ENCODE data around the gene MAML3. TPM values are rescaled to one million over a fixed set of nuclear protein-coding genes. Genes with fewer than 3 reads are reported as not detected.
A peak's percentile ranks its signal among the peaks of the same experiment; 100 is the strongest.

MAML3 gene
- total and polyA plus RNA-seq, 3 experiments from 2014 or later = 0.44 to 0.57 (median 0.52) TPM

- ChIA-PET CTCF (interaction anchor here (0.6 kb wide), 1 partner anchor 14 kb away, joined by 3 read pairs; the partner anchor contains the start of gene MAML3), POLR2A (no interaction called here)
- H3K27ac Mint-ChIP-seq = no peak overlapping the region
- H3K9me3 Mint-ChIP-seq = peaks cover 0 to 2% (median 0%) of the 10 kb centered on the region in 5 donors
- no peak overlapping the region for H3K4me3 Mint-ChIP-seq
- Histone ChIP-seq H3K27ac (ENCODE audit: low read depth, low read length) (no peak overlapping the region), H3K4me3 (ENCODE audit: low read length) (no peak overlapping the region), H3K9me3 (ENCODE audit: low read length) (no peaks in the 10 kb centered on the region), H3K4me1 (ENCODE audit: insufficient read depth, low read length) (no peaks in the 10 kb centered on the region), H3K36me3 (ENCODE audit: insufficient read depth, low read length) (no peaks in the 10 kb centered on the region), H3K27me3 (ENCODE audit: insufficient read depth, low read length, poor library complexity, severe bottlenecking) (no peaks in the 10 kb centered on the region)
- no peak for DNase-seq
- no peaks in the 10 kb centered on the region for H3K4me1 Mint-ChIP-seq
- H3K27me3 Mint-ChIP-seq = peaks cover 11 to 12% of the 10 kb centered on the region in 2 donors
- no peaks in the 10 kb centered on the region for H3K36me3 Mint-ChIP-seq
These were observed 14.5 kb upstream of the MAML3 start for GRCh38 chr4:140168474-140168873.

GRCh38 chr4:140163029-140163810 lies 9.2 kb upstream of the MAML3 start:
- no peaks in the 10 kb centered on the region for H3K4me1 ChIP-seq (ENCODE audit: insufficient read depth, low read length)

GRCh38 chr4:140162596-140162995 lies 8.6 kb upstream of the MAML3 start:
- H3K36me3 ChIP-seq (ENCODE audit: insufficient read depth, low read length) = no peaks in the 10 kb centered on the region
- no peak for DNase-seq
- H3K4me3 ChIP-seq (ENCODE audit: low read length) = no peak overlapping the region
- H3K27ac ChIP-seq (ENCODE audit: low read depth, low read length) = no peak overlapping the region
- ChIA-PET CTCF (interaction anchor here (1.4 kb wide), 1 partner anchor 90 kb away, joined by 3 read pairs; no protein-coding TSS in a partner anchor), POLR2A (no interaction called here)
- Mint-ChIP-seq H3K36me3 (no peaks in the 10 kb centered on the region), H3K27me3 (peaks cover 11 to 12% of the 10 kb centered on the region in 2 donors), H3K4me1 (no peaks in the 10 kb centered on the region), H3K9me3 (peaks cover 0 to 10% (median 5%) of the 10 kb centered on the region in 5 donors), H3K4me3 (no peak overlapping the region), H3K27ac (no peak overlapping the region)
- no peaks in the 10 kb centered on the region for H3K9me3 ChIP-seq (ENCODE audit: low read length)
- no peaks in the 10 kb centered on the region for H3K4me1 ChIP-seq (ENCODE audit: insufficient read depth, low read length)
- no peaks in the 10 kb centered on the region for H3K27me3 ChIP-seq (ENCODE audit: insufficient read depth, low read length, poor library complexity, severe bottlenecking)

More at GRCh38 chr4:140163029-140163810, 9.2 kb upstream of the MAML3 start:
- DNase-seq = no peak
- no peak overlapping the region for H3K4me3 Mint-ChIP-seq
- Histone ChIP-seq H3K9me3 (ENCODE audit: low read length) (no peaks in the 10 kb centered on the region), H3K4me3 (ENCODE audit: low read length) (no peak overlapping the region), H3K27me3 (ENCODE audit: insufficient read depth, low read length, poor library complexity, severe bottlenecking) (no peaks in the 10 kb centered on the region), H3K36me3 (ENCODE audit: insufficient read depth, low read length) (no peaks in the 10 kb centered on the region), H3K27ac (ENCODE audit: low read depth, low read length) (no peak overlapping the region)
- H3K27ac Mint-ChIP-seq = no peak overlapping the region
- H3K36me3 Mint-ChIP-seq = no peaks in the 10 kb centered on the region
- H3K4me1 Mint-ChIP-seq = no peaks in the 10 kb centered on the region
- peaks cover 0 to 10% (median 5%) of the 10 kb centered on the region in 5 donors for H3K9me3 Mint-ChIP-seq
- CTCF ChIA-PET = interaction anchor here (1.0 to 1.4 kb wide), 3 partner anchors 89 to 151 kb away, joined by 3 read pairs; no protein-coding TSS in a partner anchor
- H3K27me3 Mint-ChIP-seq = peaks cover 11 to 15% of the 10 kb centered on the region in 2 donors
- POLR2A ChIA-PET = no interaction called here

GRCh38 chr4:140158365-140159030 lies 4.5 kb upstream of the MAML3 start:
- Histone ChIP-seq H3K36me3 (ENCODE audit: insufficient read depth, low read length) (no peaks in the 10 kb centered on the region), H3K27me3 (ENCODE audit: insufficient read depth, low read length, poor library complexity, severe bottlenecking) (no peaks in the 10 kb centered on the region), H3K9me3 (ENCODE audit: low read length) (no peaks in the 10 kb centered on the region), H3K27ac (ENCODE audit: low read depth, low read length) (no peak overlapping the region), H3K4me1 (ENCODE audit: insufficient read depth, low read length) (peaks cover 5% of the 10 kb centered on the region), H3K4me3 (ENCODE audit: low read length) (no peak overlapping the region)
- DNase-seq = no peak
- peaks cover 10 to 32% (median 29%) of the 10 kb centered on the region in 3 donors for H3K4me1 Mint-ChIP-seq
- CTCF ChIA-PET = interaction anchor here (0.7 to 1.4 kb wide), 2 partner anchors 87 to 94 kb away, joined by 3 to 4 read pairs; no protein-coding TSS in a partner anchor
- no peak overlapping the region for H3K4me3 Mint-ChIP-seq
- peaks cover 0 to 4% (median 0%) of the 10 kb centered on the region in 3 donors for H3K36me3 Mint-ChIP-seq
- no peak overlapping the region for H3K27ac Mint-ChIP-seq
- H3K27me3 Mint-ChIP-seq = peaks cover 8 to 13% of the 10 kb centered on the region in 2 donors
- POLR2A ChIA-PET = no interaction called here
- peaks cover 0 to 8% (median 5%) of the 10 kb centered on the region in 5 donors for H3K9me3 Mint-ChIP-seq

- H3K36me3 Mint-ChIP-seq = peaks cover 0 to 4% (median 0%) of the 10 kb centered on the region in 3 donors
- peaks cover 14 to 41% (median 36%) of the 10 kb centered on the region in 3 donors for H3K4me1 Mint-ChIP-seq
- Histone ChIP-seq H3K4me1 (ENCODE audit: insufficient read depth, low read length) (peaks cover 5% of the 10 kb centered on the region), H3K9me3 (ENCODE audit: low read length) (no peaks in the 10 kb centered on the region), H3K27ac (ENCODE audit: low read depth, low read length) (no peak overlapping the region), H3K27me3 (ENCODE audit: insufficient read depth, low read length, poor library complexity, severe bottlenecking) (no peaks in the 10 kb centered on the region), H3K4me3 (ENCODE audit: low read length) (no peak overlapping the region), H3K36me3 (ENCODE audit: insufficient read depth, low read length) (no peaks in the 10 kb centered on the region)
- peaks cover 0 to 5% (median 2%) of the 10 kb centered on the region in 5 donors for H3K9me3 Mint-ChIP-seq
- H3K4me3 Mint-ChIP-seq = no peak overlapping the region
- CTCF ChIA-PET = interaction anchor here (1.4 kb wide), 1 partner anchor 95 kb away, joined by 4 read pairs; no protein-coding TSS in a partner anchor
- peaks cover 9 to 14% of the 10 kb centered on the region in 2 donors for H3K27me3 Mint-ChIP-seq
- no peak overlapping the region for H3K27ac Mint-ChIP-seq
- POLR2A ChIA-PET = no interaction called here
- no peak for DNase-seq
These were observed 3.4 kb upstream of the MAML3 start for GRCh38 chr4:140157341-140157740.

GRCh38 chr4:140156529-140157171 lies 2.7 kb upstream of the MAML3 start:
- H3K27me3 ChIP-seq (ENCODE audit: insufficient read depth, low read length, poor library complexity, severe bottlenecking) = no peaks in the 10 kb centered on the region
- H3K4me3 Mint-ChIP-seq = peak overlapping the region in 1 of 7 donors; percentile 3
- H3K4me1 ChIP-seq (ENCODE audit: insufficient read depth, low read length) = peaks cover 5% of the 10 kb centered on the region
- H3K27ac Mint-ChIP-seq = peak overlapping the region in 3 of 8 donors; percentile 0 to 83 (median 5)
- no peak for DNase-seq
- ChIA-PET POLR2A (no interaction called here), CTCF (interaction anchor here (1.4 to 1.7 kb wide), 2 partner anchors 96 to 145 kb away, joined by 3 to 8 read pairs; no protein-coding TSS in a partner anchor)
- H3K9me3 ChIP-seq (ENCODE audit: low read length) = no peaks in the 10 kb centered on the region
- no peak overlapping the region for H3K4me3 ChIP-seq (ENCODE audit: low read length)
- H3K36me3 Mint-ChIP-seq = peaks cover 0 to 4% (median 0%) of the 10 kb centered on the region in 3 donors
- peaks cover 9 to 14% of the 10 kb centered on the region in 2 donors for H3K27me3 Mint-ChIP-seq
- no peaks in the 10 kb centered on the region for H3K36me3 ChIP-seq (ENCODE audit: insufficient read depth, low read length)
- peaks cover 0 to 4% (median under 1%) of the 10 kb centered on the region in 5 donors for H3K9me3 Mint-ChIP-seq
- peaks cover 15 to 47% (median 41%) of the 10 kb centered on the region in 3 donors for H3K4me1 Mint-ChIP-seq
- no peak overlapping the region for H3K27ac ChIP-seq (ENCODE audit: low read depth, low read length)

GRCh38 chr4:140154572-140154891 lies 548 bp upstream of the MAML3 start:
- ChIA-PET CTCF (interaction anchor here (1.3 kb wide), 1 partner anchor 14 kb away, joined by 3 read pairs; no protein-coding TSS in a partner anchor), POLR2A (no interaction called here)
- Histone ChIP-seq H3K9me3 (ENCODE audit: low read length) (no peaks in the 10 kb centered on the region), H3K27me3 (ENCODE audit: insufficient read depth, low read length, poor library complexity, severe bottlenecking) (no peaks in the 10 kb centered on the region), H3K4me3 (ENCODE audit: low read length) (peak overlapping the region; percentile 95), H3K36me3 (ENCODE audit: insufficient read depth, low read length) (no peaks in the 10 kb centered on the region), H3K4me1 (ENCODE audit: insufficient read depth, low read length) (peaks cover 5% of the 10 kb centered on the region), H3K27ac (ENCODE audit: low read depth, low read length) (no peak overlapping the region)
- H3K27me3 Mint-ChIP-seq = peaks cover 4 to 14% of the 10 kb centered on the region in 2 donors
- peak overlapping the region; percentile 89 to 94 (median 93) for H3K4me3 Mint-ChIP-seq
- no peak for DNase-seq
- H3K4me1 Mint-ChIP-seq = peaks cover 24 to 60% (median 50%) of the 10 kb centered on the region in 3 donors
- H3K36me3 Mint-ChIP-seq = peaks cover 0 to 4% (median 0%) of the 10 kb centered on the region in 3 donors
- peaks cover 0 to 2% (median 0%) of the 10 kb centered on the region in 5 donors for H3K9me3 Mint-ChIP-seq
- peak overlapping the region in 7 of 8 donors; percentile 71 to 93 (median 82) for H3K27ac Mint-ChIP-seq

All from CD8-positive, alpha-beta memory T cell (primary cell).